ENCODE measurements around the gene CSF2RB.
"Not testable (repeated sequence)": the region's sequence is repeated elsewhere in the genome, so short reads cannot be mapped to it uniquely, and the experiment has no call there.

The CSF2RB gene

GRCh38 chr22:36977401-36977861, 64.0 kb downstream of the CSF2RB start:
- peak; percentile 79 to 83 for DNase-seq

- peak; percentile 90 to 91 for DNase-seq
These were observed 64.7 kb downstream of the CSF2RB start for GRCh38 chr22:36977947-36978660.

- no peak for DNase-seq
These were observed 65.8 kb downstream of the CSF2RB start for GRCh38 chr22:36979016-36979910.

DNA sequence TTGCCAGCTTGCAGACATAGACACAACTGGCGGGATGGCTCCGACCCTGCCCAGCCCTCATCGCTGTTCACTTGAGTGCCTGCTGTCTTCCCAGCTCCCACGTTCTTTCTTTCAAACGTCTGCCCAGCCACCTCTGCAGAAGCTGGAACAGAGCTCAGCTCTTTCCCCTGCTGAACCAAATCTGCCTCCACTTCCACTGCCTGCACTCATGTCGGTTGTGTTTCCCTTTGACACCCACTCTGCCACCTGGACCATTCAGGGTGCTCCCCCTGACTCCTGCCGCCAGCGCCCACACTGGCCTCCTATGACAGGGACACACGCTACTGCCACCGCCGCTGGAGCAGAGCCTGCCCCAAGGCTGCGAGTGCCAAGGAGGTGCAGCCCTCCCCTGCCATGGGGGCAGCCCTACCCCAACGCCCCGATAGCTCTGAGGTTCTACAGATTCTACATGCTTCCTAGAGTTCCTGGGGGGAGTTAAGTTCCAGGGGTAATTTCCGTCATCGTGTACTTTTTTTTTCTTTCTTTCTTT, 67.9 kb downstream of the CSF2RB start:
- no peak for DNase-seq

DNA sequence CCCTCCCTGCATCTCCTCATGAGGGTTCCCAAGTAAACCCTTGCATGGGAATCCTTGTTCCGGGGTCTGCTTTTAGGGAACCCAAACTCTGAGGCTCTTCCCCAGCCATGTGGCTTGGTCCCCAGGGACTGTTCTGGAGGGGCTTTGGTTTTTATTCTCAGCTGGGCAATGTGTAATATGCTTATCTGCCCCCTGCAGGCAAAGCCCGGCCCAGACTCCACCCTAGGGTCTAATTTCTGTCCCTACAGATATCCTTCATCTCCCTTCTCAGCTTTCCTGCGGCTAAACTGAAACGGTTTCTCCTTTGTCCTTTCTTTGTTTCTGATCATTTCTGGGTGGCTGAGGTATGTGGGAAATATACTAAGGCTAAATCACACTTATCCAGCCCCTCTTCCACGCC, 68.7 kb downstream of the CSF2RB start:
- DNase-seq, result no peak

GRCh38 chr22:36985211-36985889, 71.9 kb downstream of the CSF2RB start:
- DNase-seq, result no peak

DNA sequence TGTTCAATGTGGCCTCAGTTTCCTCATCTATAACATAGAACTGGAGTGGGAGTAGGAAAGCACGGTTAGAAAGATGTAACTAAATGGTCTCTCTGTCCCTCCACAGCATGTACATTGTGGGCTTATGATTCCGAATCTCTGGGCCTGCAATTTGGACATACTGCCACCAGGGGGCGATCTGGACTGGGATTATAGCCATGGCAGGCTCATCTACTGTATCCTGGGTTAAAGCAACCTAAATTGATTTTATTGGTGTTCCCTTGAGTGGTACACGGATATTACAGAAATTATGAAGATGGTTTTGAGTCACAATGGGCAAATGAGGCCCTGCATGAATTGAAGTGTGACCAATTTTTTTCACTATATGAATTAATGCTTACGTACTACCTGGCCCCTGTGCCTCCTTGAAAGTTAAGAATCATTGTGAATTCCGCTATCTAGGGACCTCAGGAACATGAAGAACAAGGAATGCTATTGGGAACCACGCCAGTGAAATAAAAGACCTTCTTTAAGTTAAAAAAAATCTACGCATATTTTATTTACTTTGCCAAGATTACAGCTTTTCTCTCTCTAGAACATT, 72.9 kb downstream of the CSF2RB start:
- DNase-seq, result peak; percentile 7 to 29

DNA sequence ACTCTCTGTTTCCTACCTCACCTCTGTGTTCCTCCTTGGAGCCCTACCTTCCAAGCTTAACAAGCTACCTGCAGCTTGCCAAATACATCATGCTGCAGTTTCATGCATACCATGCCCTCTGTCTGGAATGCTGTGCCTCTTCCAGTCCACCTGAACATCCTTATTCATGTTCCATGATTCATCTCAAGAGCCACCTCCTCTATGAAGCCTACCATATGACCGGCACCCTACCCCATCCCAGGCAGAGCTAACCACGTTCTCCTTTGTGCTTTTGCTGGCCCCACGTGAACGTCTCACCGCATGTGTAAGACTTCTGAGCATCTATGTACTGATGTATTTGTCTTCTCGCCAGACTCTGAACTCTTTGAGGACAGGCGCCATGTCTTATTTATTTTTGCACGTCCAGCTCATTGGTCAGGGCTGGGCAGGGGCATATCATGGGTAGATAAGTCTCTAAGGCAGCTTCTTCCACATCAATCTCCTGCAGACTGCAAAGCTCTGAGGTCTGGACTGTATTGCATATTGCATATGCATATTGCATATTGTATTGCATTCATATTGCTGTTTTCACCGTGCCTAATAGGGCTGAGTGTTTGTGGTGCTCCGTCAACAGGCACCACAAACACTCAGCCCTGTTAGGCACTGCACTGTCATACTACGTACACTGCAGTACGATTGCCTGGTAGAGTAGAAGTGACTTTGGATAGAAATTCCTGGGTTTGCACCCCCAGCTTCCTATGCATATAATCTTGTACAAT, 74.8 kb downstream of the CSF2RB start:
- DNase-seq, result no peak

DNA sequence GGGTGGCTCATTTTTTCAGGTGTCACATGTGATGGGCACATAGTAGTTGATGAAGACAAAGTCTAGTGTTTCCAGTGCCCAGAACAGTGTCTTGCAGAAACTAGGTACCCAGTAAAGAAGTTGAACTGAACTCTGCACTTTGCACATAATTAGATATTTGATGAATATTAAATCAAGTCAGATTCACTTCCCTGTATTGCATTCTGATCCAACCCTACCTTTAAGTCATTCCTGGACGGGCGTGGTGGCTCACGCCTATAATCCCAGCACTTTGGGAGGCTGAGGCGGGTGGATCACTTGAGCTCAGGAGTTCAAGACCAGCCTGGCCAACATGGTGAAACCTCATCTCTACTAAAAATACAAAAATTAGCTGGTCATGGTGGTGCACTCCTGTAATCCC, 75.6 kb downstream of the CSF2RB start:
- not testable (repeated sequence) for DNase-seq
